Activated effector memory CD4-positive, alpha-beta T cell treated with Interleukin-2 at 50 U/mL for 16 hours (primary cell): Measurements from ENCODE around the gene ADM.
"Not testable (repeated sequence)": the region's sequence is repeated elsewhere in the genome, so short reads cannot be mapped to it uniquely, and the experiment has no call there.

Source experiments
- DNase-seq: peaks from one replicate; pipeline ENCODE4 v3.0.0-alpha.2; 2020

Gene ADM, protein sequence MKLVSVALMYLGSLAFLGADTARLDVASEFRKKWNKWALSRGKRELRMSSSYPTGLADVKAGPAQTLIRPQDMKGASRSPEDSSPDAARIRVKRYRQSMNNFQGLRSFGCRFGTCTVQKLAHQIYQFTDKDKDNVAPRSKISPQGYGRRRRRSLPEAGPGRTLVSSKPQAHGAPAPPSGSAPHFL

DNA sequence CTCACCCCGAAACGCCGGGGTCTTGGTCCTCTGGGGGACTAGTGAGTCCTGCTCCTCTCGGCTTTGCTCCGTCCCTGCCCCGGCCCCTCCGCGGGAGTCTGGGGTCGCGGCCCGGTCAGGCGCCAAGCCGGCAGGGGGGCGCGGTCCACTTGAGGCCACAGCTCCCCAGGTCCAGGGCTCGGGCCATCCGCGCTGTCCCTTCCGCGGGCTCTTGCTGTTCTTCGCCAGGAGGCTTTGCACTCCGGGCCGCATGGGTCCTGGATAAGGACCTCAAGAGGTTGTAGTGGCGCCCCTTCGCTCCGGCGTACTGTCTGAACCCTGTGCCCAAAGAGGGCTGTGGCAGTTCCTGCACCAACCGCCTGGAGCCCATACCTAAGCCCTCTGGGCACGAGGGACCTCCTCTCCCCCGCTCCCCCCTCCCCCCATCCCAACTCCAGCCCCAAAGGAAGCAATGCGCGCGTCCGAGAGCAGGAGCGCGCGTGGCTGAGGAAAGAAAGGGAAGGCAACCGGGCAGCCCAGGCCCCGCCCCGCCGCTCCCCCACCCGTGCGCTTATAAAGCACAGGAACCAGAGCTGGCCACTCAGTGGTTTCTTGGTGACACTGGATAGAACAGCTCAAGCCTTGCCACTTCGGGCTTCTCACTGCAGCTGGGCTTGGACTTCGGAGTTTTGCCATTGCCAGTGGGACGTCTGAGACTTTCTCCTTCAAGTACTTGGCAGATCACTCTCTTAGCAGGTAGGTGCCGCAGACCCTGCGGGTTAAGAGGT, at the start of gene ADM:
Gene ADM (plus strand): TSS at position 579 of the 767 bp plus-strand sequence. CDS start 628 bp downstream, outside the sequence.
- no peak for DNase-seq

DNA sequence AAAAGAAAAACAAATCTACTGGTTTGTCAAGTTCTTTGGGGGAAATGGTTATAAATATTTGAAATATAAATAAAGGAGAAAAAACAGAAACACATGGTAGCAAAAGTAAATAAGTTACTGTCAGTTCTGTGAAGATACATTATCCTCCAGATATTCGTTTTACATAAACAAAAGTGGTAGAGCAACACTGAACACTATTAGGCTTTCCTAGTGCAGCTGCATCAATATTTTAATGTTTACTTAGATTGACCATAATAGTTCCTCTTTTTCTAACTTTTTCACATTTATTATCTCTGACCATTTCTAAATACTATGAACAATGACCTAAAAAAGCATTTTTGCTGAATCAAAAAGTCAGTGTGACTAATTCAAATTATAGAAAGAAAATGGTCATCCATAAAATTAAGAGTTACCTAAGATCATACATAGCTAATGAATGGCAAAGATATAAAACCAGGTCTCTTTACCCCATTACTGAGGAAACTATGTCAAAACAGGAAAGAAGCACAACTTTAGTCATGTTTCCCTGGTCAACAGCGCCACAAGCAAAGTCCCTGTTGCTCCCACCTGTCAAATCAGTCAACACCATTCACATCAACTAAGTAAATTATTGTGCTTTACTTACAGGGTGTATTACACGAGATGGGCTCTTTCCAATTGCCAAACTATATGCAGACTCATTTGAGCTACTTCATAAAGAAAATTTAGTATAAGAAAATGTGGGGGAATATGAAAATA, 49.3 kb upstream of the ADM start:
- DNase-seq, result no peak

DNA sequence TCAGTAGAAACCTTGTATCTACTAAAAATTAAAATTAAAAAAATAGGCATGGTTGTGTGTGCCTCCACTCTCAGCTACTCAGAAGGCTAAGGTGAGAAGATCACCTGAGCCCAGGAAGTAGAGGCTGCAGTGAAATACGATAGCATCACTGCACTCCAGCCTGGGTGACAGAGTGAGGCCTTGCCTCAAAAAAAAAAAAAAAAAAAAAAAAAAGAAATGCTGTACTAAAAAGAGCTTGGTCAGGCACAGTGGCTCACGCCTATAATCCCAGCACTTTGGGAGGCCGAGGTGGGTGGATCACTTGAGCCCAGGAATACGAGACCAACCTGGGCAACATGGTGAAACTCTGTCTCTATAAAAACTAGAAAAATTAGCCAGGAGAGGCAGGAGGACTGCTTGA, 47.4 kb upstream of the ADM start:
- no peak for DNase-seq

DNA sequence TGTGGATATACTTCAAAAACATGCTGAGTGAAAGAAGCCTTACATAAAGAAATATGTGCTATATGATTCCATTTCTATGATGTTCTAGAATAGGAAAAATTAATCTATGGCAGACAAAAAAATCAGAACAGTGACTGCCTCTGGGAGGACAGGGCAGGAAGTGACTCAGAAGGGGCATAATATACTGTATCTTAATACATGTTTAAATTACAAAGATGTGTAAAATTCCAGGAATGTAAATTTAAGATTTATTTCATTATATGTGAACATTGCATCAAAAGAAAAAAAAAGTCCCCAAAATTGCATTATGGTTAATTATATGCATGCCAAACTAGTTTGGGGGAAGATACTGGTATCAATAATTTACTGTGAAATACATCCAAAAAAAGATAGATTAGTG, 43.1 kb upstream of the ADM start:
- DNase-seq, result no peak

DNA sequence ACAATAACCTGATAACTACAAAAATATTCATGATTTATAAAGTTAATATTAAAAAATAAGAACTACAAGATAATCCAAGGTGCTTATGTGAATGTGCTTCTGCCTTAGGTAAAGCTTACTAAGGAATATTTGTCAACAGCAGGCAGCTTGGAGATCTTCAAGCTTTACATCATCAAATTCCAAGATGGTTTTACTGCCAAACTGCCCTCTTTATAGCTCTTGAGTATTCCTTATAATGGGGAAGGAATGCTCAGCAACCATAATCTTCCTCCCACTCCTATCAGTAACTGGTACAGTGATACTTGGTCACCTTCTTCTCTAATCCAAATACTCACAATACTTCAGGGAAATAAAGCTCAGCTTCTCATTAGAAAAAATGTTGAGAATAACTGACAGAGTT, 40.9 kb upstream of the ADM start:
- DNase-seq, result no peak

DNA sequence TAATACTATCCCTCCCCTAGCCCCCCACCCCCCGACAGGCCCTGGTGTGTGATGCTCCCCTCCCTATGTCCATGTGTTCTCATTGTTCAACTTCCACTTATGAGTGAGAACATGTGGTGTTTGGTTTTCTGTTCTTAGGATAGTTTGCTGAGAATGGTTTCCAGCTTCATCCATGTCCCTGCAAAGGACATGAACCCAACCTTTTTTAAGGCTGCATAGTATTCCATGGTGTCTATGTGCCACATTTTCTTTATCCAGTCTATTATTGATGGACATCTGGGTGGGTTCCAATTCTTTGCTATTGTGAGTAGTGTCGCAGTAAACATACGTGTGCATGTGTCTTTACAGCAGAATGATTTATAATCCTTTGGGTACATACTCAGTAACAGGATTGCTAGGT, 40.2 kb upstream of the ADM start:
- not testable (repeated sequence) for DNase-seq

DNA sequence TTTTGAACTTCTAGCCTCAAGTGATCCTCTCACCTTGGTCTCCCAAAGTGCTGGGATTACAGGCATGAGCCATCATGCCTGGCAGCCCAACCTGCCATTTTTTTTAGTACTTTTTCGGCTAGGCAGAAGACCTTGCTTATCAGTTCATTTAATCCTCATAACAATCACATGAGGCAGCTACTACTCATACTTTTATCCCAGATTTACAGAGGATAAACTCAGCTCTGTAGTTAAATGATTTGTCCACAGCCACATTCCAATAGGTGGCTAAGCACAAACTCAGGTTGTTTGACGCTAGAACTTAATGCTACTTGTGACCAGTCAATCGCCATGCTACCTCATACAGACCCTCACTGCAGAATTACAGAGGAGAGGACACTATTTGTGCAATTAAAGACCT, 38.9 kb upstream of the ADM start:
- DNase-seq, result no peak

DNA sequence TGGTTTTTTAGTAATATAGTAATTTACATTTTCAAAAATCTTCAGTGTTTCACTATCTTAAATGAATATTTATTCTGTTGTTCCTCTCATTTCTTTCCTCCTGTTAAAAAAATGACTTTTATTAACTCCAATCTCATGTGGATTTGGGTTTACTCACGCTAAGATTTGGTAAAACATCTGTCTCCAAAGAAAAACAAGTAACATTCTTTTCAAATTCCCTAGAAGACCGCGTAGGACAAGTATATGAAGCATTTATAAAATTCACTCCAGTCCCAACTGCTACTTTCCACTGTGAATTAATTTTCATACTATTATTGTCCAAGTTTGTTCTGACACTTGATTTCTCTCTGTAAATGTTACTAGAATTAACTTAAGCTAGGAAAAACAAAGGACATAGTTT, 37.1 kb upstream of the ADM start:
- DNase-seq, result no peak

DNA sequence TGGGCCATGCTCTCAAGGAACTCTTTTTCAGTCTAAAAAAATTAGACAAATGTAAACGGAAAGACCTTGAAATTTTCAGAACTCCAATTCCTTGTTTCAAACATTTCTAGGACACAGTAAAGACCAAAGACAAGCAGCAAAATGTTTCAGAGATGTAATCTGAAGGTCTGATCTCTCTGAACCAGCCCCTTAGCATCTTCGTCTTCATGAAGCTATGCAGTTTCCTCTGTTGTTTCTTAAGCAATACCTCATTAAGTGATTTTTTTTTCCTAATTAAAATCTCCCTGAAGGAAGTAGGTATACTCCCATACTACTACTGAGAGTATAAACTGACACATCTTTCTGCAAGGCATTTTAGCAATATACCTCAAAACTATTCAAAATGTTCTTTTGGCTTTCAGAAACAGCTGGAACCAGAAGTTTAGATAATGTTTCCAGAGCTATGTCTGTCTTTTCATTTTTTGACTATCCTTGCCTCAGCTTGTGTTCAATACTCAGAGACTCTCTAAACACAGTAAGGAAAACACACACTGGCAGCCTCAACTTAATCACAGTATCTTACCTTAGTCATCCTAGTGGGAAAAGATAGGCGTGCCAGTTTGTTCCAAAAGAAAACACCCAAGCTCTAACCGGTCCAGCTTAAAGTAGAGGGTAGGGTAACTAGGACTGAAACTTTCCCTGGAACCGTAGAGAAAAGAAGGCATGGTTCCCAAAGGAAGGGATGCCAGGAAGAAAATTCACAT, 36.0 kb upstream of the ADM start:
- DNase-seq, result no peak

DNA sequence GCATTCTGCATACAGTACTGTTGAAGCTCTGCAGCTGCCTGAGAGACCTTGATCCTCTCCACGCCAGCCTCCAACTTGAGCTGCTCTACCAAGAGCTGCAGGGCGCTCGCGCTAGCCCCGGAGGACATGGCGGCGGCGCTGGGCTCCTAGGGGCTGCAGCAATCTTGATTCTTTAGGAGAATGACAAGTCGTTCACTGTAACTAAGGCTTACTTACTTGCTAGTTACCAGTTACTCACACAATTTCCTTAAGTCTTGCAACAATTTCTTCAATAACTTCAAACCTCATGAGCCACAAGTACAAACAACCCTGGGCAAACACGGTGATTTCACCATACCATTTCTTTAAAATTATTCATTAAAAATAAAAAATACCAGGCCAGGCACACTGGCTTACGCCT, 32.7 kb upstream of the ADM start:
- DNase-seq, result no peak

DNA sequence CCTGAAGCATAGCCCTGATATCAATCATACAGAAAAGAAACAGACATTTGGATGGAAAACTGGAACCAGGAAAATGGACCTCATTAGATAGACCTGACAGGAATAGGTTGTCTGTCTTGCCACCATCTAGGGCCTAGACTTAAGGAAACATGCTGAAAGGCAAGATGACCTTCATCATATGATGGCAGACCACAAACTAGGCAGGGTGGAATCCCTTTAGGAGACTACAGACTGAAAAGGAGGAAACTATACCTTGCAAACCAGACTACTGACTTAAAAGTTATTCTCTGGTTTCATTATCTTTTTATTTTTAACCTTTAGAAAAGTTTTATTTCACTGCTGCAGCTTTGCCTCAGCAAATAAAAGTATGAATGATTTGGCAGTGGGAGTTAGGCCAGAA, 31.1 kb upstream of the ADM start:
- DNase-seq, result no peak

DNA sequence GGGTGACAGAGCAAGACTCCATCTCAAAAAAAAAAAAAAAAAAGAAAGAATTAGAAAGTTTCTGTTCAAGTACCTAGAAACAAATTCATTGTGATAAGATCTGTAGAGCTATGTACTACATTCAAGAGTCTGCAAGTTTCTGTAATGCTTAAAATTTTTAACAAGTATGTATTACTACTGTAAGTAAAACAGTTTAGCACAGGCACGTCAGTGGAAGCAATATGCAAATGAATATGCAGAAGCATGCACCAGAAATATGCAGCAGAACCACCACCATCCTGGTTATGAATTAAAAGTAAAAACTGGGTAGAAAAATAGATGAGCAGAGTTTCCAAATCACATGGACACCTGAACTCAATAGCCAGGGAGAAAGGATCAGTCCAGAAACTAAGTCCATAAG, 30.1 kb upstream of the ADM start:
- DNase-seq, result no peak

DNA sequence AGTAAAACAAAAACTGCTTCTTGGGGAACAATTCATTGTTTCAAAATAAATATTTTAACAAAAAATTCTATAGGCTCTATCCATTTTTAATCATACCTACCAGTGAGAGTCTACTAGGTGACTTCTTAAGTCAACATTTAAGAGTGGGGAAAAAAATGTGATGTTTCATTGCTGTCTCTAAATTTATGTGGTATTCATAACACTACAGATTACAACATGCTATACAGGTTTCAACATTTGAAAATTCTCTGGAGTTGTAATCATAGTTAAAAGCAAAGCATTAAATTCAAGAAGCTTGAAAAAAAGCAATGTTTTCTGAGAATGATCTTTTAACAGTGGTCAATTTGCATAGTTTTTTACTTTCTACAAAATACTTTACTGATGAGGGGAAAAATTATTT, 29.2 kb upstream of the ADM start:
- no peak for DNase-seq

DNA sequence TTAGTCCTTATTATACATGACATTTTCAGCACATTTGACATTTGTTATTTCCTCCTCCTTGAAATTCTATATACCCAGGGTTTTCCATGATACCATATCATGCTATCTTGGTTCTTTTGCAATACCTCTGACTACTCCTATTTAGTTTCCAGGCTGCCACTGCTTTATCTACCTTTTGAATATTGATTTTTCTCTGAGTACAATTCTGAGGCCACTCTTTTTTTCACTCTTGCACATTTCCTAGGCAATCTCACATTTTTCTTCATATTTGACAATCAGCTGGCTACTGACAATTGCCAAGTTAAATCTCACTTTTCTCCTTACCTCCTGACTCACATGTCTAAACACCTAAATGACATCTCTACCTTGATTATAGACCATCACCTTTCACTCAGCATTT, 22.8 kb upstream of the ADM start:
- no peak for DNase-seq

DNA sequence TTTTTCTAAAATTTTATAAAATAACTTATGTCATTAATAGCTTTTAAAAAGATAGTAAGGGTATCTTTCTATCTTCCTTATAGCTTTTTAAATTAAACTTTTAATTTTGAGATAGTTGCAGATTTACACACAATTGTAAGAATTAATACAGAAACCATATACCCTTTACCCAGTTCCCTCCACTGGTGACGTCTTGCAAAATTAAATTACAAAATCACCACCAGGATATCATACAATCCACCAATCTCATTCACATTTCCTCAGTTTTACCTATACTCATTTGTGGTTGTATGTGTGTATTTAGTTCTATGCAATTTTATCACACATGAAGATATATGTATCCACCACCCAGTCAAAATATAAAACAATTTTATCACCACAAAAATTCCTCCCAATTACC, 20.9 kb upstream of the ADM start:
- no peak for DNase-seq

DNA sequence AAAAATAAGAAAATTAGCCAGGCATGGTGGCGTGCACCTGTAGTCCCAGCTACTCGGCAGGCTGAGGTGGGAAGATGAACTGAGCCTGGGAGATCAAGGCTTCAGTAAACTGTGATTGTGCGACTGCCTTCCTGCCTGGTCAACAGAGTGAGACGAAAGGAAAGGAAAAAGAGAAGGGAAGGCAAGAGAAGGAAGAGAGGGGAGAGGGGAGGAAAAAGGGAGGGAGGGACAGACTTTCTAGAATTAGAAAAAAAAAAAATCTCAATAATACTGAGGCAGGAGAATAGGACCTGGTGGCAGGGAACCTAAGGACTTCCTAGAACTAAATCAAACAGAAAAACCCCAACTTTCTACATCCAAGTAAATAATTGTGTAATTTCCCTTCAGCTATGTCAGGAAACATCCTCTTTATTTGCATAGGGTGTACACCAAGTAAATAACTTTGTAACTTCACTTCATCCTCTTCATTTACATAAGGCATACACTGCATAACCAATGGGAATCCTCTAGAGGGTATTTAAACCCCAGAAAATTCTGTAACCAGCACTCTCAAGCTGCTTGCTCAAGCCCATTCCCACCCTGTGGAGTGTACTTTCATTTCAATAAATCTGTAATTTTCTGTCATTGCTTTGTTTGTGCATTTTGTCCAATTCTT, 19.6 kb upstream of the ADM start:
- no peak for DNase-seq

DNA sequence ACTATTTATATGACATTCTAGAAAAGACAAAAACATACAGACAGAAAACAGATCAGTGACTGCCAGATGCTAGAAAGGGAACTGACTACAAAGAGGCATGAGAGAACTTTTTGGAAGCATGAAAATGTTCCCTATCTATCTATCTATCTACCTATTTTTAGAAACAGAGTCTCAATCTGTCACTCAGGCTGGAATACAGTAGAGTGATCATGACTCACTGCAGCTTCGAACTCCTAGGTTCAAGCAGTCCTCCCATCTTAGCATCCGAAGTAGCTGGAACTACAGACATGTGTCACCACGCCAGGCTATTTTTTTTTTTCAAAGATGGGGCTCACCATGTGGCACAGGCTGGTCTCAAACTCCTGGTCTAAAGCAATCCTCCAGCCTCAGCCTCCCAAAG, 17.7 kb upstream of the ADM start:
- DNase-seq, result no peak

DNA sequence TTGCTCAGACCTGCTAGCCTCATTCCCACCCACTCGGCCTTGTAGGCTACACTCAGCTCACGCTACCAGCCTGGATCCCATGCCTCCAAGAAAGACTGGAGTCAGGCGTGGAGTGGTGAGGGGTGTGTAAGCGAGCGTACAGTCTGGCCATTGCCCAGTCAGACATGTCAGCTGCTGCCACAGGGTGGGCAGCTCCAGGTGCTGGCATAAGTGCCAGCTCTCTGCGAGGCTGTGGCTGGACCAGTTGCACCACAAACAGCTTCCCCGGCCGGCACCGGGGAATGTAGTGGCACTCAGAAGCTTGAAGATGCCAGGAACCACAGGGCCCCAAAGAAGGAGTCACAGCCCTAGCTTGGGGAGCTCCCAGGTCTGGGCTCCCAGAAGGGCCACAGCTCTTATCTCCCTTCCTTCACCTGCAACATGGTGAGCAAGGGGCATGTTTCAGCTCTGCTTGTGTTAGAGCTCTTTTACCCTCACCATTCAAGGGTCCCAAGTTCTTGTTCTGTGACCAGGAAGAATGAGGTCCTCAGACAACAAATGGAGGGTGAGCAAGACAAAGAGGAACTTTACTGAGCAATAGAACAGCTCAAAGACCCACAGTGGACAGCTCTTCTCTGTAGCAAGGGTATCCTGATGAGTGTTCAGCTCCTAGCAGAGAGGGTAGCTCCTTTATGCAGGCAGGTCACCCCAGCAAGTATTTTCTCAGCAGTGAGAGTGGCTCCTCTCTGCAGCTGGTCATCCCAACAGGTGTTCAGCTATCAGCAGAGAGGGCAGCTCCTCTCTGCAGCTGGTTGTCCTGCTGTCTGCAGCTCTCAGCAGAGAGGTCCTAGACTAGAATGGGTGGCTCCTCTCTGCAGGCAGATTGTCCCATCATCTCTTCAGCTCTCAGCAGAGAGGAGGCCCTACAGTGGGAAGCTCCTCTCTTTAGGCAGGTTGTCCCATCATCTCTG, 16.8 kb upstream of the ADM start:
- no peak for DNase-seq

DNA sequence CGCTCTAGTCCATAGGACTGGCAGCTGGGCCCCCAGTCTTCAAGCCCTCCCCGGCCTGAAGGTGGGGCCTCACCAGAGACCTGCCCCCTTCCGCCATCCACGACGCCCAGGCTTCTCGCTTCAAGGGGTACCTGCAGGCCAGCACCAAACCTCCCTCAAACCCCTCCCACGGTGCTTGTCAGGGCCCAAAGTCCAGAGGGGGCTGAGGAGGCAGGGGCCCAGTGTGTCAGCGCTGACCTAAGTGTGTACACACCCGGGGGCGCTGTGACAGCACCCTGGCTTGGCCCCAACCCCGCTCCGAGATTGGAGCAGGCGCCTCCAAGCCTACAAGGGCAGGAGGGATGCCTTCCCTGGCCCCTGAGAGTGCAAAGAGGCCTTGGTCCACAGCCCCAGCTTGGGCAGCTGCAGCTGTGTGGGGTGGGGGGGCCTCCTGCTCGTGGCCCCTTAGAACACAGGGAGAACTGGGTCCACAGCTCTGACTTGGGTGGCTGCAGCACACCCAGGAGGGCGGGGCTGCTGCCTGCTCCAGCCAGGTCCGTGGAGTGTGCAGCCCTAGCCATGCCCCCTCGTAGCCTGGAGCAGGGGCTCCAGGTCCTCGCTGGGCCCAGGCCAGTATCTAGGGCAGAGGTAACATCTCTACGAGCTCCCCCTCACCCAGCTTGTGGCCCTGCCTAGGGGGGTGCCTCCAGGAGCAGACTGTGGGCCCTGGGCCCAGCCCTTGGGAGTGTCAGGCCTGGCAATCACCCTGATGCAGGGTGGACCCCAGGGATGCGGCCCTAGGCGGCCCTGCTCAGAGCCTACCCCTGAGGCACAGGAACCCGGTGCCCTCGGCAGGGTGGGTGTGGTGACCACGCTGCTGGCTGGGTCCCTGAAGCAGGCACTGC, 15.8 kb upstream of the ADM start:
- DNase-seq, result no peak

DNA sequence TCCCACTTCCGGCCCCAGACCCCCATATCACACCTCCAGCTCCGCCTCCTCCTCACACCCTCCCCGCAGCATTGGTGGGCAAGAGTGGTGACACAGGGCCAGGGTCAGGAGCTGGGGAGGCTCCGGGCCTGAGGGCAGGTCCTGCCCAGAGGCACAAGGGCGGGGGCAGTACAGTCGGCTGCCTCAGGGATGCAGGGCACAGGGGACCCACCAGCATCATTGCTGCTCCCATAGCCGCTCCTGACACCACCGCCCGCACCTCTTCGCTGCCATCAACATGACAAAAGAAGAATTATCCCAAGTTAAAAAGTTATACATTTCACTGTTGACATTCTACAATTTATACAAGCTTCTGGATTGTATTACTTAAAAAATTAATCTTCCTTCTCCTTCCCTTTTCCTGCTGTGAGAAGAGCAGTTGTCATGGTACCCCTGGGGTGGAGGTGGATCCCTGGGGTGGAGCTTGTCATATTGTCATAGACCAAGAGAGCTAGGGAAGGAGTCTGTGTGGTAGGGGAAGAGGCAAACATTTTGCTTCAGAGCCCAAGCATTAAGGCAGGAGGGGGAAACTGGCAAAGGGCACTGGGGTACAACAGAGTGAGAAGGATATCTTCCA, 15.0 kb upstream of the ADM start:
- DNase-seq, result no peak
